GM19035 (cell line): ENCODE results near the gene ACKR3.
A peak's percentile ranks its signal among the peaks of the same experiment; 100 is the strongest.

Source experiments
- ATAC-seq: cut with Tn5 transposase; IDR thresholded peaks from one replicate; pipeline ENCODE4 v1.9.1; 2021; ENCODE audit not compliant: unreplicated experiment

Gene ACKR3

GRCh38 chr2:236549165-236549564, 20.5 kb upstream of the ACKR3 start:
- ATAC-seq: no peak

GRCh38 chr2:236550290-236550689, 19.3 kb upstream of the ACKR3 start:
- peak; percentile 0 for ATAC-seq

- ATAC-seq: peak; percentile 51
Observed at GRCh38 chr2:236550701-236551465, 18.7 kb upstream of the ACKR3 start.

GRCh38 chr2:236551471-236552211, 18.0 kb upstream of the ACKR3 start:
- no peak for ATAC-seq

GRCh38 chr2:236552212-236552542, 17.4 kb upstream of the ACKR3 start:
- no peak for ATAC-seq

- ATAC-seq: no peak
Observed at GRCh38 chr2:236552581-236553363, 16.9 kb upstream of the ACKR3 start.

- ATAC-seq: no peak
Observed at GRCh38 chr2:236553522-236553921, 16.1 kb upstream of the ACKR3 start.

GRCh38 chr2:236554629-236555282, 14.9 kb upstream of the ACKR3 start:
- no peak for ATAC-seq

GRCh38 chr2:236555481-236555880, 14.1 kb upstream of the ACKR3 start:
- no peak for ATAC-seq

- no peak for ATAC-seq
Observed at GRCh38 chr2:236557306-236558030, 12.2 kb upstream of the ACKR3 start.

- ATAC-seq: no peak
Observed at GRCh38 chr2:236558036-236558435, 11.6 kb upstream of the ACKR3 start.

- no peak for ATAC-seq
Observed at GRCh38 chr2:236558993-236559978, 10.3 kb upstream of the ACKR3 start.

GRCh38 chr2:236561874-236562273, 7.8 kb upstream of the ACKR3 start:
- no peak for ATAC-seq

GRCh38 chr2:236562434-236562833, 7.2 kb upstream of the ACKR3 start:
- no peak for ATAC-seq

GRCh38 chr2:236563953-236564352, 5.7 kb upstream of the ACKR3 start:
- no peak for ATAC-seq

- no peak for ATAC-seq
Observed at GRCh38 chr2:236565212-236565611, 4.4 kb upstream of the ACKR3 start.

- ATAC-seq: no peak
Observed at GRCh38 chr2:236565879-236566402, 3.7 kb upstream of the ACKR3 start.

GRCh38 chr2:236566596-236566995, 3.0 kb upstream of the ACKR3 start:
- ATAC-seq: no peak
